Epithelial cell of proximal tubule (primary cell): ENCODE data around the gene EML6. TPM values are rescaled to one million over a fixed set of nuclear protein-coding genes. Genes with fewer than 3 reads are reported as not detected.

Source experiments
- DNase-seq: peaks from one replicate; pipeline ENCODE4 v3.0.0-alpha.2; 2011; ENCODE audit warnings: low read depth
- H3K4me3 ChIP-seq: 2 replicates; pipeline ENCODE4 v1.5.1; 2011; ENCODE audit warnings: low read depth, mild to moderate bottlenecking, low read length
- CTCF ChIP-seq: conservative IDR thresholded peaks from 2 replicates; pipeline ENCODE4 v1.5.1; 2012; ENCODE audit warnings: low read depth, mild to moderate bottlenecking, low read length
- total RNA-seq: library from RNA; depleted of rRNA; stranded (reverse); fragments of >200 nt; gene quantifications from 2 replicates; pipeline ENCODE4 v1.2.3, GENCODE V29; 2015

Gene EML6
- total RNA-seq, 1 donor from 2014 or later: 3.7 TPM

GRCh38 chr2:54940723-54941122, 217.3 kb downstream of the EML6 start:
- no peak overlapping the region for H3K4me3 ChIP-seq
- TF ChIP-seq CTCF: no peak
- no peak for DNase-seq

DNA sequence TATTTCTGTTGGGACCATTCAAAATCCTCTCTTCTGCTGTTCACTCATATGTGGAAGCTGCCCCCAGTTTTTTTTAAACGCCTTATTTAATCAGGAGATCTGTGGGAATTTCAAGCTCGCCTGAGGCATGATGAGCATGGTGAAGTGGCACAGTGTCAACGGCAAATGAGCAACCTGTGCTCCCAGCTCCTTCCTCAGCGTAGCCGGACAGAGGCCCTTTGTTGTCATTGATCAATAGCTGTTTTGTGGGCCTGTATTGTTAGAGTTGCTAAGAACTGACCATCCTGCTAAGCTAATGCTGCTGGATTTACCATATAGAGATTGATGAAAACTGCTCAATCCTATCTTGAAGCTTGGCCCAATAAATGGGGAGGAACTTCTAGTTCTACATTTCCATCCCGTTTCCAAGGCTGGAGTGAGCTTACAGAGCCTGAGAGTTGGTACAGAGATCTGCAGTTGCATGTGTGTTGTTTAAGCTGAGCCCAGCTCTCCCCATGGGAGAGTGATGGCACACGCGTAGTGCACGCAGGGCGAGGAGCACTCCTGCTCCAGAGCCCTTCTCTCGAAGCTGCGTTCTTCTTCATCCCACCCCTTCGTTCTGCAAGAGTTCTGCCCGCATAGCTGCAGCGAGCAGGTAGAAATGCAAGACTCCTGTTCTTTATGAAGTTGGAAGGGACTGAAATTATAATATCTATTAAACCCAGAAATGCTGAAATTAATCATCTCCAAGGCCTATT, 218.0 kb downstream of the EML6 start:
- no peak overlapping the region for H3K4me3 ChIP-seq
- DNase-seq: no peak
- TF ChIP-seq CTCF: no peak

DNA sequence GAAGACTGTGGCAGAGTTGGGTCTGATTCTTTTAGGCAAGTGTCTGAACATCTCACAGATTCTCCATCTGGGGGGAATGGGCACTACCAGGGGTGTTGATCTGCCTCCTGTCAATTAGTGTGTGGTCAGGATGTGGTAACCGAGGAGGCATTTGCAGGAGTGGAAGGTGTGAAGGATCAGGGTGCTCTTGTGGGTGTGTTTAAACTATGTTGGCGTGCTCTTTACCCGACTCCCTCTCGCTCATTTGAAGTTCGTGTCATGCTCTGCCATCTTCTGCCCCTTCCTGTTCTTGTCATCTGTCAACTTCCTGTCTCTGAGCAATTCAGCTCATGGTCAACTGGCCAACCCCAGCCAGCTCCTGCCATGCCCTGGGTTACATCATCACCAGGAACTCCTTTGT, 218.9 kb downstream of the EML6 start:
- DNase-seq: no peak
- TF ChIP-seq CTCF: no peak

DNA sequence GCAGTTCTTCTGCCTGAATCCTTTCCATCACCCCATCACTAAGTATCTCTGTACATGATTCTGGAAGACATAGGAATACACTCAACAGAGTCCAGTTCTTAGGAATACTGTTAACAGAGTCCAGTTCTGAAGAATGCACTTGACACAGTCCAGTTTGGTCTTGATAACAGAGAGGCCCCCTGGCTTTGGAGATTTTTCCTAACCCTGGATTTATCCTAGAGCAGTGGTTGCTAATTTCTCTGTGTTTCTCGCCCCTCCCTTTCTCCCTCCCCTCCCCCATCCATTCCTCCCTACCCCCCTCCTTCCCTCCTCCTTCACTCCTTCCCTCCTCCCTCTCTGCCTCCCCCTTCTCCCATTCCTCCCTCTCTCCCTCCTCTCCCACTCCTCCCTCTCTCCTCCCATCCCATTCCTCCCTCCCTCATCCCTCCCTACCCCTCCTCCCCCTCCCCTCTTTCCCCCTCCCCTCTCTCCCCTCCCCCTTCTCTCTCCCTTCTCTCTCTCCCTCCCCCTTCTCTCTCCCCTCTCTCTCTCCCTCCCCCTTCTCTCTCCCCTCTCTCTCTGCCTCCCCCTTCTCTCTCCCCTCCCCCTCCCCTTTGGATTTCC, 221.4 kb downstream of the EML6 start:
- no peak for DNase-seq
- no peak for TF ChIP-seq CTCF
- H3K4me3 ChIP-seq: no peak overlapping the region

More for the DNA sequence above, 218.9 kb downstream of the EML6 start:
- H3K4me3 ChIP-seq: no peak overlapping the region

DNA sequence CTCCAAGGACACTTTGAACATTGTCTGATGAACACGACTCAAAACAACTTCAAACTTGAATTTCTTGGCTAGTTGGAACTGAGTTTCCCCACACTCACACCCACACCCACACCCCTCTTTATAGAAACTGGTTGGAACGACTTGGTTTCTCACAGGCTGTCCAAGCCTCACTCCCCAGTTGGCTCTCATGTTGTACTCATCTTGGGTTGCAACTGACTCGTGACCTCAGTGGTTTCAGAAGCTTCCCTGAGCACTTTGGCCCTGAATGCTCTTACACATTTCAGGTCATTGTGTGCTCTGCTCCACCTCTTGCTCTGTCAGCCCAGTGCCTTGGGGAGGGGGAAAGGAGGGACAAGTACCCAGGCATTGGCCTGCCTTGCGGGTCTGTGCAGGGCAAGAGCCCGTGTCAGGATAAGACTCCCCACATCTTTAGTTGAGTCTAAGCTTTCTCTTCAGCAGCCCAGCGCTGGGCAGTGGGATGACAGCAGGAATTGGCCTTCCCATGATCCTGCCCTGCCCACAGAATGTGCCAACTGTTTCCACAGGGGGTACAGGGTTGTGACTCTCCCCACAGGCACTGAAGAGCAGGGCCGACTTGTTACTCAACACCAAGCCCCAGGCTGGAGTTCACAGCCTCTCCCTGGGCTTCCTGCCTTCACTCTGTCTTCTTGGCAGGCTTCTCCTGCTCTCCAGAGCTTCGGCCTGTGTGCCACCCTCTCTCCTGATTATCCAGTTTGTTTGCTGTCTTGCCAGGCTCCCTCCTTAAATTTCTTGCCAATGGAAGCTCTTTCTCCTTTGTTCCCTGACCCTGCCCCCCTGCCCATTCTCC, 222.1 kb downstream of the EML6 start:
- DNase-seq: peak; percentile 41
- no peak for TF ChIP-seq CTCF
- no peak overlapping the region for H3K4me3 ChIP-seq

- H3K4me3 ChIP-seq: no peak overlapping the region
- TF ChIP-seq CTCF: no peak
- DNase-seq: no peak
These were observed 222.9 kb downstream of the EML6 start for GRCh38 chr2:54946220-54946805.
